ENCODE measurements around the gene WAS.
A peak's percentile ranks its signal among the peaks of the same experiment; 100 is the strongest.

Gene WAS

DNA sequence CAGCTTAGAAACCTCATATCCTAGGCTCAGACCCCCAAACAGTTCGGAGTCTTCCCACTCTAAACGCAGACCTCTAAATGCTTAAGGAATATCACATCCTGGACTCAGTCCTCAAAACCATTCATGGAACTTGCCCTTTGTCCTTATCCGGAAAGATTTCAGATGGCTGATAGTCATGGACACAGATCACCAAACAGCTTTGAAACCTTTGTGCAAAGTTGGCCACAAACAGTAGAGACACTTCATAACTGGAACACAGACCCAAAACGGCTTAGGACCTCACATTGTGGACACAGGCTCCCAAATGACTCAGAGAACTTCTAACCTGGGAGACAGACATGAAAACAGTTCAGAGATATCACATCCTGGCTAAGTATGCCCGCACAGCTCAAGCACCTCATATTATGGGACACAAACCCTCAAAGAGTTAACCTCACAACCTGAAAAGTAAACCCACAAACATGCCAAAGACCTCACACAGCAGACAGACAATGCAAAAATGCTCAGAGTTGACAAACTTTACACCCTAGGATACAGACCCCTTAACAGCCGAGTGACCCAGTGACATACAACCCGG, 28.4 kb downstream of the WAS start:
- no peak for DNase-seq (ENCODE audit: low read depth, low spot score)

DNA sequence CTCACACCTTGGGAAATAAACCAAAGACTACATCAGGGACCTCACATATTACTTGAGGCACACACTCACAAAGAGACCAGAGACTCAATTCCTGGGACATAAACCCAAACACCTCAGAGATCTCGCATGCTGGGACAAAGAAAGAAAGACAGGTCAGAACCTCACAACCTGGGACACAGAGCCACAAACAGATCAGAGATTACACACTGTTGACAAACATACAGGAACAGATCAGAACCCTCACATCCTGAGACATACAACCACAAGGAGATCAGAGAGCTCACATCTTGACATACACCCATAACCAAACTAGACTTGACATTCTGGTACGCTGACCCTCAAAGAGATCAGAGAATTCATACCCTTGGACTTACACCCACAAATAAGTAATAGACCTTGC, 30.2 kb downstream of the WAS start:
- DNase-seq (ENCODE audit: low read depth, low spot score): no peak

DNA sequence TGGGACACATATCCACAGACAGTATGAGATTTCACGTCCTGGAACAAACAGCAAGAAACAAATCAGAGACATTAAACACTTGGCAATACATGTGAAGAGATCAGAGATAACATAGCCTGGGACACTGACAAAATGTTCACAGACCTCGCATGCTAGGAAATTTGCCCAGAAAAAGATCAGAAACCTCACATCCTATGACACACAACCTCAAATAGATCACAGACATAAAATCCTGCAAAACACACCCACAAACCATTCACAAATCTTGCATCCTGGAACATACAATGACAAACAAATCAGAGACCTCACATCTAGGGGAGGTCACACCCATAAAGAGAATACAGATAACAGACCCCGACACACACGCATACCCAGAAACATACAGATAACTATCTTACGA, 31.0 kb downstream of the WAS start:
- no peak for DNase-seq (ENCODE audit: low read depth, low spot score)

DNA sequence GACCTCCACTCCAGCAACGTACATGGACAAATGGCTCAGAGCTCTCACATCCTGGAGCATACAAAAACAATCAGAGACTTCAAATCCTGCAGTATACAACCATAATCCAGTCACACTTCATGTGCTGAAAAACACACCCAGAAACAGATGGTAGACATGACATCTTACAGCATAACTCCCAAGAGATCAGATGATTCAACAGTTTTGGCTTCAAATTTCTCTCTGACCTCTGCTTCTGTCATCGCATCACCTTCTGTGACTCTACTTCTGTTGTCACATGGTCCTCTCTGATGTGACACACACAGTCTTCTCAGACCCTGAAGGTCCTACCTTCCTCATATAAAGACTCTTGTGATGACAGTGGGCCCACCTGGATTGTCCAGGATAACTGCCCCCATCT, 31.5 kb downstream of the WAS start:
- no peak for DNase-seq (ENCODE audit: low read depth, low spot score)

DNA sequence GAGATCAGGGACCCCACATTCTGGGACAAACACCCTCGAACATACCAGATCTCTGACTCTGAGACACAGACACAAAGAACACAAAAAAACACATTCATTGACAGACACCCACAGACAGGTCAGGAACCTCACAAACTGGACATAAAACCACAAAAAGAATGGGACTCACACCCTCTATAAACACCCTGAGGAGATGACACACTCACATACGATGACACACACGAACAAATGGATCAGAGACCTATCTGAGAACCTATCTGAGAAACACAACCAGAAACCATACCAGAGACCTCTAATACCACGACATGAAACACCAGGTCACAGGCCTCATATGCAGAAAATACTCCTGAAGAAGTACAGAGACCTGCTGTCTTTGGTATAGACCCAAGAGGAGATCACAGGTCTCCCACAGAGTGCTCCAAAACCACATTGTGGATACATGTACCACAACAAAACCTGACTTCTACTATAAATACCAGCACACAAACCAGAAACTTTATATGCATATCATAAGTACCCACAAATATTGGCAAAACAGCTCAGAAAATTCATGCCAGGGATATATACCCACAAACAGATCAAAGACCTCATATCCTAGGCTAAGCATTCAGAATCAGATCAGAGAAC, 32.4 kb downstream of the WAS start:
- DNase-seq (ENCODE audit: low read depth, low spot score): no peak

DNA sequence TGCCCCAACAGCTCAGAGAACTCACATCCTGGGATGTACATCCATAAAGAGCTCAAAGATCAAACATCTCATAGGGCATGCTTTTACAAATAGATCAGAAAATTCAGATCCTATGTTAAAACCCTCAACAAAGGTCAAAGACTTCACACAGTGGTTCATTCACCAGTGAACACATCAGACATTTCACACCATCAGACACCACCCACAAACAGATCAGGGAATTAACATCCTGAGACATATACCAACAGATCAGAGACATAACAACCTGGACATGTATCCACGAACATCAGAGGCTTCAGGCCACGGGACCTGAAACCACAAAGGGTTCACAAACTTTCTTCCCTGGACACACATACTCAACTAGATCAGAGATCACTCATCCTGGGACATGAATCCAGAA, 36.4 kb downstream of the WAS start:
- DNase-seq (ENCODE audit: low read depth, low spot score): no peak

DNA sequence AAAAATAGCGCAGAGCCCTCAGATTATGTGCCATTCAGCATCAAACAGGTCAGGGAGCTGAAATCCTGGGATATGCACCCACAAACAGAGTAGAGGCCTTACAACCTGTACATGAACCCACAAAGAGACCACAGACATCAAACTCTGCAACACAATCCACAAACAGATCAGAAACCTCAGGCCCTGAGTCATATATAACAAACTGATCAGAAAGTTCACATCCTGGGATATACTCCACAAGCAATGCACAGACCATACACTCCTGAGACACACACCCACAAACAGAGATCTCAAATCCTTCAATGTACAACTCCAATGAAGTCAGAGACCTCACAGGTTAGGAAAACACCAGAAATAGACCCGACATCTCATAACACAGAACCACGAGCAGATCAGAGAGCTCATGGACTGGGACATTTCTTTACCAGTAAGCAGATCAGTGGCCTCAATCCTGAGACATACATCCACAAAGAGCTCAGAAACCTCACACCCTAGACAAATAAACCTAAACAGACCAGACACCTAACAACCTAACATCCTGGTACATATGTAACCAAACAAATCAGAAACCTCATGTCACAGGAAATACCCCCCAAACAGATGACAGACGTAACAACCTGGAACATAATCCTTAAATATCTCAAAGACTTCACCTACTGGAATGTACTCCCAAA, 37.1 kb downstream of the WAS start:
- no peak for DNase-seq (ENCODE audit: low read depth, low spot score)

DNA sequence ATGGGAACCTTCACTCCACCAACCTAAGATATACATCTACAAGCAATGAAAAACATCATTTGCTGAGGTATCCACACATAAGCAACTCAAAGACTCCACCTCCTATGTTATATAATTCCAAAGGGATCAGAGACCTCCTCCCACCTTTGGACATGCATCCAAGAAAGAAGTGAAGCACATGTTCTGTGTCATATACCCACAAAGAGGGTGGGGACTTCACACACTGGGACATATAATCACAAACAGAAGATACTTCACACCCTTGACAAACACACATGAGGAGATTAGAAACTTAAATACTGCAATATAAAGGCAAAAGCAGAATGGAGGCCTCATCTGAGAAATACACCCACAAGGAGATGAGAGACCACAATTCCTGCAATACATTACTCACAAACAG, 38.3 kb downstream of the WAS start:
- DNase-seq (ENCODE audit: low read depth, low spot score): no peak

DNA sequence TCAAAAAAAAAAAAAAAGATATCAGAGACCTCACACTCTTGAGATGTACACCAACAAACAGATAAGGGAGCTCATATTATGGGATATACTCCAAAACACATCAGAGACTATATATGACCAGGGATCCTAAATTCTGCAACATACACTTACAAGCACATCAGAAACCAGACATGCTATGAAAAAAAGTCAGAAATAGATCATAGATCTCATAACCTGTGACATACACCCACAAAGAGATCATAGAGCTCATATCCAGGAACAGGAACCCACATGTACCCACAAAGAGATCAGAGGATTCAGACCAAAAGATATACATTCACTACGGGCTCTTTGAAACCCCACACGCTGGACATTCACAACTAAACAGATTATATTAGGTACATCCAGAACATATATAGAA, 43.0 kb downstream of the WAS start:
- DNase-seq (ENCODE audit: low read depth, low spot score): no peak

DNA sequence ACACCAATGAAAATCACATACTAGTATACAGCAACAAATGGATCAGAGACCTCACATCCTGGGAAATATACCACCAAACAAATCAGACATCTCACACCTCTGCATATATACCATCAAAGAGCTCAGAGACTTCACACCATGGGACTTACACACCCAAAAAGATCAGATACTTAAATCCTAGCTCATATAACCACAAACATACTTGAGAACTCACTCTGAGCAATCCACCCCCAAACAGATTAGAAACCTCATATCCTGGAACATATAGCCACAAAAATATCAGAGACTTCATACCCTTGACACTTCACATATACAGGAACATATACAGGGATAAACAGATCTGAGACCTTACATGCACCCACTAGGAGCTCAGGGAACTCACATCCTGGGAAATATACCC, 45.1 kb downstream of the WAS start:
- DNase-seq (ENCODE audit: low read depth, low spot score): no peak

DNA sequence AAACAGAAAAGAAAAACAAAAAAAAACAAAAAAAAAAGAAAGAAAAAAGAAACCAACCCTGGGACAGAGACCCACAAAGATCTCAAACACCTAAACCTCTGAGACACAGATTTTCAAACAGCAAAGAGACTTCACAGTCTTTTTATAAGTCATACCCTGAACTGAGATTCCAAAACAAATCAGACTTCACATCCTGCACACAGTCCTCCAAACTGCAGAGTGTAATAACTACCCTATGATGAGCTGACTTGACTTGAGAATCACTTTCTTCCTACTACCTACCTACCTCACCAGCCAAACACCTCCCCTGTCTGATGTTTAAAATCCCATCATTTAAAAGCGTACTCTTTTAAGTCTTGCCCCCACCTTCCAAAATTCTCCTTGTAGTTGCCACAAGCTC, 52.7 kb downstream of the WAS start:
- no peak for DNase-seq (ENCODE audit: low read depth, low spot score)

DNA sequence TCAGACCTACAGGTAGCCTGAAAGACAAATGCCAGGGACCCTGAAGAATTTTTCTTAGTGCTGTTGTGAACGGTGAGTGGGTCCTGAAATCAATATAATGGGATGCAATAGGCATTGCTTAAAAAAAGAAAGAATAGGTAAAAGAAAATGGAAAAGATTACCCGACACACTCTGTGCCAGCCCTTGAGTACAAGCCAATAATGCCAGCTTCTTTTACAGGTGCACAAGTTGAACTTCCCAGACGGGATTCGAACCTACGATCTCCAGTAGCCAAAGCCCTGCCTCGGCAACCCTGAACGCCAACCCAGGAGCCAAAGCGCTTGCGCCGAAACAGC, 53.2 kb downstream of the WAS start:
- DNase-seq (ENCODE audit: low read depth, low spot score): no peak

DNA sequence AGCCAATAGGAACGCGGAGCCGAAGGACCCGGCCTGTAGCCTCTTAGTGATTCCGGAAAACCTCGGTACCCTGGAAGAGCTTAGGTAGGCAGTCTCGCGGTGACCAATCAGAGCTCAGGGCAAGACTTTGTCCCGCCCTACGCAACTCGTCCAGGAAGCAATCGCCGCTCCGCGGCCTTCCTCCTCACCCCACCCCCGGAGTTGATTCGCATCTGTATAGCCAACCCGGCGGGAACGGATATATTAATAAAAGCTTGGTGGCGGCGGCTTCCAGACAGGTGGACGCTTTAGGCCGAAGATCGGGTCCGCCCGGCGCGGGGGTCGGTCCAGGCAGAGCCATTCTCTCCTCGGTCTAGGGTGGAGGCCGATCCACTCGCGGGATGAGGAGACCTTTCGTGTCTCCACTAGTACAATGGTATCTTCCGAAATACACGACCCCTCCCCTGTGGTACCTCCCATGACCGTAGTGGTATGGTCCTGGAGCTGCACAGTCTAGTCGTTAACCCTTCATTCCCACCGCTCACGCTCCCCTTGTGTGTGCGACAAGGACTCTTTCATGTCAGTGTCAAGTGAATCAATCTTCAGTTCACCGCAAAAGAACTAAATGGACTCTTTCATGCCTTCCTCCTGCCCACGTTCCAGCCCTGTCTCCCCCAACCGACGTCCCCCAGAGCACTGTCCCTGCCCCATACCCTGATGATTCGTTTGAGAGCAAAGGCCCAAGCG, 53.8 kb downstream of the WAS start:
- DNase-seq (ENCODE audit: low read depth, low spot score): peak; percentile 99

DNA sequence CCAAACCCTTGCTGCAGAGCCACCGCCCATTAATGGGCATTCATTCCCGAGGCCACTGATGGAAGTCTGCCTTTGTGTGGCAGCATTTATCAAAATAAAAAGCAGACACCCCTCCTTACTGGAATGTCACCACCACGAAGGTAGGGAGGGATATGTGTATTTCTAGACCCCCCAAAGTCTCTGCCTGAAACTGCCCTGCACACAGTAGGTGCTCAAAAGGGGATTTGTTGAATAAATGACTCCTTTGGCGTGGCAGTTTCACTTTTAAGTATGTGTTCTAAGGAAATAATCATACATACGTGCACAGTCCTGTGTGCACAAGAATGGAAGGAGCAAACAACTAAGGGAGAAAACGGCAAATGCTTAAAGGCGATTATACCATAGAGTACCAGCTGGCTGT, 54.3 kb downstream of the WAS start:
- DNase-seq (ENCODE audit: low read depth, low spot score): no peak

Data from ELF-1 (cell line).